ENCODE results near the gene MT1F. TPM values are rescaled to one million over a fixed set of nuclear protein-coding genes. Genes with fewer than 3 reads are reported as not detected.
A peak's percentile ranks its signal among the peaks of the same experiment; 100 is the strongest.

MT1F gene
- polyA plus RNA-seq, 1 donor (not counting 4 experiments of a cell fraction or from before 2014, with no cell fraction given) = 2.3 TPM

GRCh38 chr16:56683424-56684172 is 25.8 kb downstream of the MT1F start:
- peak overlapping the region; percentile 55 to 91 (median 80) for H3K4me3 ChIP-seq (ENCODE audit: control insufficient read depth in 2 of 3, extremely low read depth in 1 of 3, insufficient read depth in 2 of 3, low read depth in 1 of 3, low read length in 3 of 3)
- H3K4me1 ChIP-seq (ENCODE audit: control insufficient read depth, extremely low read depth, insufficient read depth, low read length) = peaks cover 33% of the 10 kb centered on the region
- FAIRE-seq = no peak
- no peaks in the 10 kb centered on the region for H4K20me1 ChIP-seq (ENCODE audit: control insufficient read depth, extremely low read depth, insufficient read depth, low read length)
- H2AFZ ChIP-seq (ENCODE audit: control insufficient read depth, low read length) = no peak overlapping the region
- no peaks in the 10 kb centered on the region for H3K27me3 ChIP-seq (ENCODE audit: control insufficient read depth, extremely low read depth, insufficient read depth, low read length)
- peak overlapping the region; percentile 84 for H3K9ac ChIP-seq (ENCODE audit: control insufficient read depth, extremely low read depth, insufficient read depth, low read length)
- peaks cover 4% of the 10 kb centered on the region for H3K79me2 ChIP-seq (ENCODE audit: control insufficient read depth, insufficient read depth, low read length)
- no peaks in the 10 kb centered on the region for H3K9me1 ChIP-seq (ENCODE audit: control insufficient read depth, extremely low read depth, insufficient read depth, low read length)
- H3K9me3 ChIP-seq (ENCODE audit: control insufficient read depth, low read depth, low read length) = peaks cover 1% of the 10 kb centered on the region
- H3K27ac ChIP-seq (ENCODE audit: control insufficient read depth, insufficient read depth, low read length) = no peak overlapping the region
- dilution Hi-C loops (cut with MboI; ENCODE audit: extremely low pct_ligation_motif_present, low sequenced_read_pairs) = no loop called here
- peak overlapping the region; percentile 100 for H3K4me2 ChIP-seq (ENCODE audit: control insufficient read depth, extremely low read depth, insufficient read depth, low read depth, low read length)
- TF ChIP-seq CTCF (optimal IDR thresholded peaks at IDR 0.05 in 1 of 3, IDR thresholded peaks at IDR 0.05 in 1 of 3, conservative IDR thresholded peaks at IDR 0.05 in 1 of 3; ENCODE audit: extremely low read depth in 1 of 3, insufficient read depth in 2 of 3, low read length in 3 of 3) = no peak
- no peak for TF ChIP-seq EZH2 (IDR thresholded peaks at IDR 0.05; ENCODE audit: low read length)
- peaks cover 0 to 3% of the 10 kb centered on the region in 2 experiments for H3K36me3 ChIP-seq (ENCODE audit: control insufficient read depth in 2 of 2, extremely low read depth in 1 of 2, insufficient read depth in 2 of 2, low read length in 2 of 2)
- DNase-seq (ENCODE audit: low read depth, low spot score) = no peak

- dilution Hi-C loops (cut with MboI; ENCODE audit: extremely low pct_ligation_motif_present, low sequenced_read_pairs) = no loop called here
- FAIRE-seq (peak; percentile 44), DNase-seq (ENCODE audit: low read depth, low spot score) (no peak)
- no peaks in the 10 kb centered on the region for H3K27me3 ChIP-seq (ENCODE audit: control insufficient read depth, extremely low read depth, insufficient read depth, low read length)
- H4K20me1 ChIP-seq (ENCODE audit: control insufficient read depth, extremely low read depth, insufficient read depth, low read length) = no peaks in the 10 kb centered on the region
- H3K9me1 ChIP-seq (ENCODE audit: control insufficient read depth, extremely low read depth, insufficient read depth, low read length) = no peaks in the 10 kb centered on the region
- no peak overlapping the region for H3K4me3 ChIP-seq (ENCODE audit: control insufficient read depth in 2 of 3, extremely low read depth in 1 of 3, insufficient read depth in 2 of 3, low read depth in 1 of 3, low read length in 3 of 3)
- H3K36me3 ChIP-seq (ENCODE audit: control insufficient read depth in 2 of 2, extremely low read depth in 1 of 2, insufficient read depth in 2 of 2, low read length in 2 of 2) = peaks cover 0 to 3% of the 10 kb centered on the region in 2 experiments
- TF ChIP-seq EZH2 (IDR thresholded peaks at IDR 0.05; ENCODE audit: low read length) (no peak), CTCF (optimal IDR thresholded peaks at IDR 0.05 in 1 of 3, IDR thresholded peaks at IDR 0.05 in 1 of 3, conservative IDR thresholded peaks at IDR 0.05 in 1 of 3; ENCODE audit: extremely low read depth in 1 of 3, insufficient read depth in 2 of 3, low read length in 3 of 3) (no peak)
- H3K27ac ChIP-seq (ENCODE audit: control insufficient read depth, insufficient read depth, low read length) = no peak overlapping the region
- peaks cover 38% of the 10 kb centered on the region for H3K4me1 ChIP-seq (ENCODE audit: control insufficient read depth, extremely low read depth, insufficient read depth, low read length)
- H3K4me2 ChIP-seq (ENCODE audit: control insufficient read depth, extremely low read depth, insufficient read depth, low read depth, low read length) = peak overlapping the region; percentile 100
- H3K9ac ChIP-seq (ENCODE audit: control insufficient read depth, extremely low read depth, insufficient read depth, low read length) = no peak overlapping the region
- peaks cover 1% of the 10 kb centered on the region for H3K9me3 ChIP-seq (ENCODE audit: control insufficient read depth, low read depth, low read length)
- no peak overlapping the region for H2AFZ ChIP-seq (ENCODE audit: control insufficient read depth, low read length)
- H3K79me2 ChIP-seq (ENCODE audit: control insufficient read depth, insufficient read depth, low read length) = peaks cover 4% of the 10 kb centered on the region
Measured at GRCh38 chr16:56684256-56684925, 26.6 kb downstream of the MT1F start.
